Measurements from ENCODE around the gene PCCB.

- TF ChIP-seq CTCF (IDR thresholded peaks at IDR 0.05) (no peak), POLR2A (IDR thresholded peaks at IDR 0.05) (no peak), EP300 (IDR thresholded peaks at IDR 0.05) (no peak)
Observed at GRCh38 chr3:136247436-136247835, 2.7 kb upstream of the PCCB start.
